Measurements from ENCODE around the gene MB21D2.

MB21D2 gene

GRCh38 chr3:192747746-192748145 is 169.9 kb downstream of the MB21D2 start:
- Histone ChIP-seq H3K27me3 (ENCODE audit: control insufficient read depth, insufficient read depth, low read length) (no peaks in the 10 kb centered on the region), H3K36me3 (ENCODE audit: control insufficient read depth, insufficient read depth, low read length) (no peaks in the 10 kb centered on the region), H3K9me3 (ENCODE audit: control insufficient read depth, low read length) (no peaks in the 10 kb centered on the region), H3K4me3 (ENCODE audit: low read length) (no peak overlapping the region), H3K4me1 (ENCODE audit: control insufficient read depth, insufficient read depth, low read length) (no peaks in the 10 kb centered on the region), H3K9ac (ENCODE audit: low read length) (no peak overlapping the region)

- Histone ChIP-seq H3K4me3 (ENCODE audit: low read length) (no peak overlapping the region), H3K9me3 (ENCODE audit: control insufficient read depth, low read length) (no peaks in the 10 kb centered on the region), H3K36me3 (ENCODE audit: control insufficient read depth, insufficient read depth, low read length) (no peaks in the 10 kb centered on the region), H3K27me3 (ENCODE audit: control insufficient read depth, insufficient read depth, low read length) (no peaks in the 10 kb centered on the region), H3K9ac (ENCODE audit: low read length) (no peak overlapping the region), H3K4me1 (ENCODE audit: control insufficient read depth, insufficient read depth, low read length) (no peaks in the 10 kb centered on the region)
These were observed 170.5 kb downstream of the MB21D2 start for GRCh38 chr3:192747145-192747544.

All from mucosa of stomach (tissue), 1 donor.